PFSK-1 (cell line): Measurements from ENCODE around the gene RIPPLY1.

Experiments
- FOXP2 ChIP-seq: optimal IDR thresholded peaks from 2 replicates; pipeline ENCODE3; 2011; ENCODE audit warnings: borderline replicate concordance, control low read depth, inconsistent platforms; ENCODE audit not compliant: insufficient read depth; ENCODE audit errors: extremely low read length, extremely low read depth
- POLR2AphosphoS5 ChIP-seq: IDR thresholded peaks from 2 replicates; pipeline ENCODE4 v1.6.1; 2012; ENCODE audit warnings: low read depth, mild to moderate bottlenecking, control low read depth, low read length, moderate library complexity
- SIN3A ChIP-seq: IDR thresholded peaks from 2 replicates; pipeline ENCODE4 v1.6.1; 2012; ENCODE audit warnings: mild to moderate bottlenecking, low read length, moderate library complexity, borderline replicate concordance; ENCODE audit not compliant: insufficient read depth
- TAF1 ChIP-seq: IDR thresholded peaks from 2 replicates; pipeline ENCODE4 v1.6.1; 2012; ENCODE audit warnings: low read length, control low read depth, borderline replicate concordance; ENCODE audit not compliant: insufficient read depth
- TF ChIP-seq, protein P1 (sequence below), 2 experiments: IDR thresholded peaks; 2 replicates each; pipeline versions ENCODE4 v1.6.1 to v1.8.0; 2011 to 2012; ENCODE audit warnings: low read depth in 2 of 2, low read length in 2 of 2, control low read depth in 1 of 2, inconsistent platforms in 1 of 2, mild to moderate bottlenecking in 1 of 2, moderate library complexity in 1 of 2; ENCODE audit not compliant: insufficient read depth in 1 of 2

RIPPLY1 gene

DNA sequence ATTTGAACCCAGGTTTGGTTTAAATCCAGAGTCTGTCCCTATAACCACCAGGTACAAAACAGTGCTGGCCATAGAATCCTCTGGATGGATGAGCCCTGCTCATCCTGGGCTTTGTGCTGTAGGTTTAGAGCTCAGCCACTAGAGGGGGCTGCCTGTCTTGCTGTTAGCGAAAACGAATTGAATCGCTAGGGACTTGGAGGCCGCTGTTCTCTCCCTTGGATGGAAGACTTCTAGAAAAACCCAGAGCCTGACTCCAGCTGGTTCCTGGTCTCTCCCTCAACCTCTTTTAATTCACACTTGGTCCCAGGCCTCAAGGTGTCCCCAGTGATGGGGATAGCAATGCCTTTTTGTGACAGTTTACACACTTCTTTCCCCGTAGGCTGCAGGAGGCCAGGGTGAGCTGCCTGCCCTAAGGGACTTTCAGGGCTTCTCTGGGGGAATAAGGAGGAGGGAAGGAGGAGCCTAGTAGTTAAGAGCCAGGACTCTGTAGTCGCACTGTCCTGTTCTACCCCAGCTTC lies 8.7 kb downstream of the RIPPLY1 start:
- TF ChIP-seq TAF1, result no peak
- no peak for TF ChIP-seq FOXP2
- TF ChIP-seq, protein P1, sequence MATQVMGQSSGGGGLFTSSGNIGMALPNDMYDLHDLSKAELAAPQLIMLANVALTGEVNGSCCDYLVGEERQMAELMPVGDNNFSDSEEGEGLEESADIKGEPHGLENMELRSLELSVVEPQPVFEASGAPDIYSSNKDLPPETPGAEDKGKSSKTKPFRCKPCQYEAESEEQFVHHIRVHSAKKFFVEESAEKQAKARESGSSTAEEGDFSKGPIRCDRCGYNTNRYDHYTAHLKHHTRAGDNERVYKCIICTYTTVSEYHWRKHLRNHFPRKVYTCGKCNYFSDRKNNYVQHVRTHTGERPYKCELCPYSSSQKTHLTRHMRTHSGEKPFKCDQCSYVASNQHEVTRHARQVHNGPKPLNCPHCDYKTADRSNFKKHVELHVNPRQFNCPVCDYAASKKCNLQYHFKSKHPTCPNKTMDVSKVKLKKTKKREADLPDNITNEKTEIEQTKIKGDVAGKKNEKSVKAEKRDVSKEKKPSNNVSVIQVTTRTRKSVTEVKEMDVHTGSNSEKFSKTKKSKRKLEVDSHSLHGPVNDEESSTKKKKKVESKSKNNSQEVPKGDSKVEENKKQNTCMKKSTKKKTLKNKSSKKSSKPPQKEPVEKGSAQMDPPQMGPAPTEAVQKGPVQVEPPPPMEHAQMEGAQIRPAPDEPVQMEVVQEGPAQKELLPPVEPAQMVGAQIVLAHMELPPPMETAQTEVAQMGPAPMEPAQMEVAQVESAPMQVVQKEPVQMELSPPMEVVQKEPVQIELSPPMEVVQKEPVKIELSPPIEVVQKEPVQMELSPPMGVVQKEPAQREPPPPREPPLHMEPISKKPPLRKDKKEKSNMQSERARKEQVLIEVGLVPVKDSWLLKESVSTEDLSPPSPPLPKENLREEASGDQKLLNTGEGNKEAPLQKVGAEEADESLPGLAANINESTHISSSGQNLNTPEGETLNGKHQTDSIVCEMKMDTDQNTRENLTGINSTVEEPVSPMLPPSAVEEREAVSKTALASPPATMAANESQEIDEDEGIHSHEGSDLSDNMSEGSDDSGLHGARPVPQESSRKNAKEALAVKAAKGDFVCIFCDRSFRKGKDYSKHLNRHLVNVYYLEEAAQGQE (IDR thresholded peaks at IDR 0.05; ENCODE audit: insufficient read depth in 1 of 2, low read depth in 2 of 2, low read length in 2 of 2), result no peak
- TF ChIP-seq SIN3A, result no peak
- TF ChIP-seq POLR2AphosphoS5, result no peak

DNA sequence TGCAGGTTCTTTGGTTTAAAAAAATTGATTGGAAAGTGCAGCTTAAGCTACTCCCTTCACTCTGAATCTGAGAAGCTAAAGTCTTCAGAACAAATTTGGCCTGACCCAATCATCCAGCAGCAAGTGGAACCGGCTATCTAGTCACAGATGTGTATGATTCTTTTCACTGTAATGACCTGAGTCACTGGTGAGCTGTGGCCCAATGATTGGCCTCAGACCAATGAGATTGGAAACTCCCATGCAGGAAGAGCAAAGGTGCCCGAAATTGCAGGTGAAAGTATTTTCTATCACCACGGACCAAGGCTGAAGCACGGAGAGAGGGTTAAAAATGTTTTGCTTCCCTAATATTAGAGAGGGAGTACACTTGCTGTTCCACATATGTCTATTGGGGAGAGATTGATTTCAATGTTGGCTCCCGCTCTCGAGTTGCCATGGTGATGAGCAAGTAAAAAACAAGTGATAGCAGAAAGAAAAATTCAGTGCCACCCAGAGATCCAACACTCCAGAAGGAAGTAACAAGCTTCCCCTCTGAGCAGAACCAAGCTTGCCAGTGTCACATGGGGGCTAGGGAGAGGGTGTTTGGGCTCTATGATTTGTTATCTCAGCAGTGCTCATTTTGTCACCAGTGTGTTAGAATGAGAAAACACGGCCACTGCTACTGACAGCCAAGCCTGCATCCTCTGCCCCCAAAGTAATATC lies 11.2 kb downstream of the RIPPLY1 start:
- no peak for TF ChIP-seq SIN3A

DNA sequence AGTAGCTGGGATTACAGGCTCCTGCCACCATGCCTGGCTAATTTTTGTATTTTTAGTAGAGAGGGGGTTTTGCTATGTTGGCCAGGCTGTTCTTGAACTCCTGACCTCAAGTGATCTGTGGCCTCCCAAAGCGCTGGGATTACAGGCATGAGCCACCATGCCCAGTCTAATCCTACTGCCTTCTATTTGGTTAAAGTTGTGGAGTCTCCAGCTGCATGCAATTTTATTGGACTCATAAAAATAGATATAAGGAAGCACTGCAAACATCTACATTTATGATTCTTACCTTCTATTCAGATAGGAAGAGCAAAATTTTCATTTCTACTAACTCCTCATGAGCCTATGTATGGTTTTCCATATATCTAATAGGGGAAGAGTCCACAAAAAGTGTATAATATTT lies 13.7 kb downstream of the RIPPLY1 start:
- TF ChIP-seq POLR2AphosphoS5, result no peak
- TF ChIP-seq, protein P1 (IDR thresholded peaks at IDR 0.05; ENCODE audit: insufficient read depth in 1 of 2, low read depth in 2 of 2, low read length in 2 of 2), result no peak
- TF ChIP-seq TAF1, result no peak
- TF ChIP-seq SIN3A, result no peak
- no peak for TF ChIP-seq FOXP2

DNA sequence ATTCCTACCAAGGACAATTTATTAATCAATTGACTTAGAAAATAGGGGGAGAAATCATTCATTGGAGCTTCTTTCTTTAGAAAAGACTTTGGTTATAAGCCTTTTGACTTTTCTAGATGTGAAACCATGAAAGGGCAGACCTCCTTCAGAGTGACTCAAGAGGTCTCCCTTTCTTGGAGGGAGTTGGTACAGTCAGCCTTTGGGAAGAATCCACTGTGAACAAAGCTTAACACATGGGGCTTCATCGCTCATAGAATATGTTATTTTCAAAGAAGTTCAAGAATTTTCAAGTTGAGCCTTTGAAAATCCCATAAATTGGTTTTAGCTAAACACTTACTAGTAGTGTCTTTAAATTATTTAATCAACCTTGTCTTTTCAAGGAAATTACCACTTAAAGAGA lies 28.0 kb downstream of the RIPPLY1 start:
- TF ChIP-seq TAF1 (no peak), POLR2AphosphoS5 (no peak), SIN3A (no peak), FOXP2 (no peak)
- TF ChIP-seq, protein P1 (IDR thresholded peaks at IDR 0.05; ENCODE audit: insufficient read depth in 1 of 2, low read depth in 2 of 2, low read length in 2 of 2), result no peak

GRCh38 chrX:106874075-106874474 lies 29.1 kb downstream of the RIPPLY1 start:
- TF ChIP-seq TAF1, result no peak
- no peak for TF ChIP-seq POLR2AphosphoS5
- TF ChIP-seq FOXP2, result no peak
- no peak for TF ChIP-seq SIN3A
- TF ChIP-seq, protein P1 (IDR thresholded peaks at IDR 0.05; ENCODE audit: insufficient read depth in 1 of 2, low read depth in 2 of 2, low read length in 2 of 2), result no peak
